K562 (cell line): Measurements from ENCODE around the gene RIPOR2. TPM values are rescaled to one million over a fixed set of nuclear protein-coding genes. Genes with fewer than 3 reads are reported as not detected.

Experiments
- ATAC-seq: fragments of 200-7000 bp; cut with Tn5 transposase; 3 replicates; pipeline ENCODE4 v1.9.1; 2020; ENCODE audit warnings: moderate library complexity
- BruUV-seq: library from RNA; stranded (reverse); fragments of 400-500 nt; replicated peaks from 2 replicates; lab custom pipeline; 2021; lab: Mats Ljungman, UMichigan
- CTCF ChIA-PET: fragments of 300-600 bp; formaldehyde crosslinking; extraction: SDS; loops from one replicate; lab custom pipeline; 2021; ENCODE audit warnings: low intra/inter-chr PET ratio; lab: Yijun Ruan, JAX
- POLR2A ChIA-PET: fragments of 300-600, 350-650 bp; sonication (Branson Sonifier 250); formaldehyde crosslinking; extraction: SDS; loops from one replicate; lab custom pipeline; 2021; ENCODE audit warnings: antibody characterized with exemption, inconsistent platforms; lab: Yijun Ruan, JAX
- DNase-seq, 4 experiments: peaks; one replicate each; pipeline versions ENCODE4 v3.0.0 to v3.0.0-alpha.2; 2011 to 2018; ENCODE audit warnings: low spot score in 3 of 4, mixed read lengths in 3 of 4; ENCODE audit errors: extremely low read depth in 1 of 4
- FAIRE-seq: peaks from 2 replicates; lab custom pipeline; 2011; peaks lifted over from hg19 to GRCh38; lab: Jason Lieb, UNC
- H2AFZ ChIP-seq: 2 replicates; pipeline ENCODE4 v1.6.0; 2011; ENCODE audit warnings: low read depth, low read length, control low read depth, inconsistent platforms
- H3K27ac ChIP-seq: fragments of 200-600 bp; 3 replicates; pipeline ENCODE4 v1.8.0; 2011; ENCODE audit warnings: low read depth, mild to moderate bottlenecking, control low read depth, inconsistent platforms, low read length, moderate library complexity, mixed read lengths; ENCODE audit errors: extremely low read depth
- H3K27me3 ChIP-seq, 2 experiments: fragments of 300-600 bp in 1 of 2; 2 replicates in 1 of 2; 3 replicates in 1 of 2; pipeline versions ENCODE4 v1.6.0 to v1.8.0; 2011; ENCODE audit warnings: inconsistent platforms in 2 of 2, low read length in 2 of 2, mild to moderate bottlenecking in 1 of 2, mixed read lengths in 1 of 2, moderate library complexity in 1 of 2; ENCODE audit not compliant: control insufficient read depth in 2 of 2, insufficient read depth in 2 of 2
- H3K36me3 ChIP-seq: fragments of 300-600 bp; 3 replicates; pipeline ENCODE4 v1.8.0; 2011; ENCODE audit warnings: mild to moderate bottlenecking, low read length, inconsistent platforms; ENCODE audit not compliant: control insufficient read depth, insufficient read depth
- H3K4me1 ChIP-seq, 2 experiments: fragments of 200-600 bp in 1 of 2; replicated peaks in 1 of 2; 2 replicates in 1 of 2; 3 replicates in 1 of 2; pipeline versions ENCODE4 v1.5.1 to v1.8.0; 2011; ENCODE audit warnings: inconsistent platforms in 2 of 2, low read length in 2 of 2, mild to moderate bottlenecking in 1 of 2, mixed read lengths in 1 of 2, moderate library complexity in 1 of 2; ENCODE audit not compliant: control insufficient read depth in 2 of 2, insufficient read depth in 2 of 2
- H3K4me2 ChIP-seq: 2 replicates; pipeline ENCODE4 v1.6.1; 2011; ENCODE audit warnings: low read length, control low read depth, inconsistent platforms, mixed read lengths; ENCODE audit not compliant: insufficient read depth
- H3K4me3 ChIP-seq: fragments of 200-600 bp; sonication (generic), shearing (Covaris generic); 2 replicates; pipeline ENCODE4 v1.5.1; 2016; ENCODE audit warnings: control low read depth, inconsistent platforms
- H3K79me2 ChIP-seq: fragments of 200-600 bp; 3 replicates; pipeline ENCODE4 v1.8.0; 2011; ENCODE audit warnings: low read length, inconsistent platforms; ENCODE audit not compliant: control insufficient read depth, insufficient read depth
- H3K9ac ChIP-seq, 2 experiments: 2 replicates each; pipeline versions ENCODE4 v1.6.0 to v1.6.1; 2011; ENCODE audit warnings: low read depth in 2 of 2, low read length in 2 of 2, control low read depth in 1 of 2, inconsistent platforms in 1 of 2, mild to moderate bottlenecking in 1 of 2, mixed read lengths in 1 of 2; ENCODE audit not compliant: insufficient read depth in 1 of 2
- H3K9me1 ChIP-seq: one replicate; pipeline ENCODE4 v1.6.0; 2011; ENCODE audit warnings: inconsistent platforms, mild to moderate bottlenecking, low read length, moderate library complexity; ENCODE audit not compliant: control insufficient read depth, insufficient read depth
- H3K9me3 ChIP-seq: replicated peaks from 2 replicates; pipeline ENCODE4 v1.5.1; 2011; ENCODE audit warnings: low read depth, low read length, inconsistent platforms; ENCODE audit not compliant: control insufficient read depth, insufficient read depth
- H4K20me1 ChIP-seq: replicated peaks from 2 replicates; pipeline ENCODE4 v1.6.1; 2011; ENCODE audit warnings: low read length, inconsistent platforms, mixed read lengths; ENCODE audit not compliant: control insufficient read depth, insufficient read depth
- ESRRB ChIP-seq: fragments of 250-450 bp; sonication (Bioruptor Pico); IDR thresholded peaks from 2 replicates; pipeline ENCODE4 v1.5.0; 2020; ENCODE audit warnings: mild to moderate bottlenecking, moderate library complexity, borderline replicate concordance
- ETS2 ChIP-seq: IDR thresholded peaks from 2 replicates; pipeline ENCODE4 v1.6.1; 2016; ENCODE audit warnings: borderline replicate concordance, missing genetic modification characterization, mild to moderate bottlenecking, moderate library complexity, missing compliant biosample characterization; ENCODE audit not compliant: poor library complexity, severe bottlenecking
- MAFF ChIP-seq: IDR thresholded peaks from 2 replicates; pipeline ENCODE4 v1.6.1; 2012; ENCODE audit warnings: low read length, improper control_type of control experiment
- ZNF140 ChIP-seq: fragments of 250-450 bp; sonication (Bioruptor Pico); IDR thresholded peaks from 2 replicates; pipeline ENCODE4 v1.8.0; 2021; ENCODE audit warnings: moderate library complexity, mild to moderate bottlenecking, inconsistent platforms
- ZNF316 ChIP-seq: fragments of 450-650 bp; IDR thresholded peaks from 2 replicates; pipeline ENCODE4 v1.6.1; 2016
- WGBS: fragments of 100-300 bp; shearing (Covaris generic); methylation state at CpG from one replicate; pipeline ENCODE4 v1.1.6; 2016; ENCODE audit warnings: low coverage, mixed read lengths; ENCODE audit not compliant: insufficient coverage; ENCODE audit errors: missing lambda C conversion rate; 5-methylcytosine and 5-hydroxymethylcytosine counted together
- in situ Hi-C: fragments of 300-500 bp; cut with MboI; formaldehyde crosslinking; loops from 4 replicates; pipeline ENCODE4 v1.15.0; 2018; ENCODE audit warnings: inconsistent platforms, mixed read lengths
- intact Hi-C: fragments of 100-400 bp; cut with micrococcal nuclease; formaldehyde crosslinking; loops from 2 replicates; pipeline ENCODE4 v1.14.2; 2022
- polyA plus RNA-seq, 8 experiments: library from polyadenylated mRNA; depleted of rRNA in 4 of 8; stranded (reverse) in 5 of 8; unstranded in 3 of 8; fragments of >200 nt; fragmentation: Nextera tagmentation in 2 of 8; fragmentation: Illumina TruSeq in 1 of 8; extraction: Ambion mirVana in 2 of 8; extraction: Trizol in 1 of 8; gene quantifications; 2 replicates each; pipeline versions ENCODE4 v1.2.1 to v1.2.3, GENCODE V29; 2011 to 2014; ENCODE audit warnings: inconsistent platforms in 1 of 8, missing spikeins in 1 of 8
- total RNA-seq, 7 experiments: library from RNA; depleted of rRNA in 6 of 7; stranded (reverse); fragments of >200 nt in 6 of 7; fragmentation: Illumina TruSeq in 2 of 7; extraction: Trizol in 2 of 7; gene quantifications; 2 replicates each; pipeline versions ENCODE4 v1.2.1 to v1.2.3, GENCODE V29; 2011 to 2021; ENCODE audit warnings: low replicate concordance in 1 of 7

The RIPOR2 gene
- total and polyA plus RNA-seq, 9 of the 15 experiments (the other 6 are each of a cell fraction or from before 2014, with no cell fraction given) = 0.04 to 1.0 (median 0.47) TPM; not detected in 2

GRCh38 chr6:24980507-24981385, 45.0 kb upstream of the RIPOR2 start:
- H3K9me3 ChIP-seq = no peaks in the 10 kb centered on the region
- in situ Hi-C loops (no loop called here), intact Hi-C loops (no loop called here)
- 0% methylated on average over 4 of the region's 4 CpGs for WGBS
- no peak overlapping the region for H3K27ac ChIP-seq
- CTCF ChIA-PET = no interaction called here
- H3K79me2 ChIP-seq = no peaks in the 10 kb centered on the region
- no peaks in the 10 kb centered on the region for H3K4me1 ChIP-seq
- no peaks in the 10 kb centered on the region for H4K20me1 ChIP-seq
- H2AFZ ChIP-seq = no peak overlapping the region
- H3K4me2 ChIP-seq = no peak overlapping the region
- POLR2A ChIA-PET = no interaction called here
- H3K4me3 ChIP-seq = no peak overlapping the region
- no peak overlapping the region for H3K9ac ChIP-seq
- H3K9me1 ChIP-seq = no peaks in the 10 kb centered on the region
- no peaks in the 10 kb centered on the region; a peak in 1 of 5 replicates for H3K27me3 ChIP-seq
- no peak for DNase-seq
- no peak for ATAC-seq
- no peaks in the 10 kb centered on the region for H3K36me3 ChIP-seq
- no peak for FAIRE-seq
- BruUV-seq = no TSS peak
- no peak for TF ChIP-seq ZNF140 (CRISPR knock-in tag)
- no peak for TF ChIP-seq MAFF
- TF ChIP-seq ETS2 (tag) = no peak
- no peak for TF ChIP-seq ESRRB
- TF ChIP-seq ZNF316 = 0 out of 2 replicates have a peak, but pooled peaks have one; percentile 5
